SU-DHL-6 (cell line): ENCODE measurements around the gene KDM4F.

ENCODE experiments used
- H2AFZ ChIP-seq: fragments of 200-600 bp; sonication (generic); 2 replicates; pipeline ENCODE4 v1.6.1; 2014; ENCODE audit warnings: low read depth, mild to moderate bottlenecking, moderate library complexity, mixed read lengths, antibody characterized with exemption, low read length; ENCODE audit not compliant: severe bottlenecking
- H3F3A ChIP-seq: fragments of 200-600 bp; shearing (Covaris generic); 2 replicates; pipeline ENCODE4 v1.6.0; 2016; ENCODE audit warnings: antibody characterized with exemption, mild to moderate bottlenecking; ENCODE audit not compliant: insufficient read depth
- H3K27ac ChIP-seq: fragments of 200-600 bp; sonication (generic); 2 replicates; pipeline ENCODE4 v1.5.1; 2016; ENCODE audit warnings: low read depth, mild to moderate bottlenecking, low read length, moderate library complexity, mixed read lengths
- H3K27me3 ChIP-seq: fragments of 200-600 bp; sonication (generic), shearing (Covaris generic); 2 replicates; pipeline ENCODE4 v1.6.0; 2014; ENCODE audit warnings: mild to moderate bottlenecking, low read length
- H3K36me3 ChIP-seq: fragments of 200-600 bp; sonication (generic); 2 replicates; pipeline ENCODE4 v1.6.1; 2014; ENCODE audit warnings: mild to moderate bottlenecking, low read length, mixed read lengths
- H3K4me2 ChIP-seq: fragments of 300-600, 200-600 bp; shearing (Covaris generic), sonication (generic); 2 replicates; pipeline ENCODE4 v1.6.0; 2014; ENCODE audit warnings: low read length, low read depth, mild to moderate bottlenecking; ENCODE audit not compliant: poor library complexity, severe bottlenecking
- H3K4me3 ChIP-seq: fragments of 200-600 bp; sonication (generic); 2 replicates; pipeline ENCODE4 v1.5.1; 2014; ENCODE audit warnings: antibody characterized with exemption, low read length, mild to moderate bottlenecking, mixed read lengths; ENCODE audit not compliant: insufficient read depth, poor library complexity, severe bottlenecking
- H3K79me2 ChIP-seq: fragments of 200-600 bp; sonication (generic); 2 replicates; pipeline ENCODE4 v1.6.1; 2014; ENCODE audit warnings: mild to moderate bottlenecking, low read length, moderate library complexity; ENCODE audit not compliant: insufficient read depth
- H3K9ac ChIP-seq: fragments of 200-600 bp; sonication (generic); 2 replicates; pipeline ENCODE4 v1.7.0; 2014; ENCODE audit warnings: mild to moderate bottlenecking, low read length
- H3K9me2 ChIP-seq: fragments of 200-600 bp; sonication (generic); replicated peaks from 2 replicates; pipeline ENCODE4 v1.6.1; 2014; ENCODE audit warnings: low read length; ENCODE audit not compliant: insufficient read depth
- H3K9me3 ChIP-seq: fragments of 200-600 bp; sonication (generic); 2 replicates; pipeline ENCODE4 v1.6.1; 2014; ENCODE audit warnings: low read length, mixed read lengths; ENCODE audit not compliant: insufficient read depth
- H4K20me1 ChIP-seq: fragments of 200-600 bp; sonication (generic); 2 replicates; pipeline ENCODE4 v1.6.1; 2014; ENCODE audit warnings: low read depth, mild to moderate bottlenecking, antibody characterized with exemption, low read length, moderate library complexity, mixed read lengths
- CTCF ChIP-seq: fragments of 200-600 bp; sonication (generic); IDR thresholded peaks from one replicate; pipeline ENCODE4 v1.5.1; 2017; ENCODE audit warnings: antibody characterized with exemption, mild to moderate bottlenecking, low read length, moderate library complexity; ENCODE audit not compliant: insufficient read depth, poor library complexity, severe bottlenecking
- EZH2phosphoT487 ChIP-seq: fragments of 200-600 bp; sonication (generic), shearing (Covaris generic); conservative IDR thresholded peaks from 2 replicates; pipeline ENCODE4 v1.6.1; 2018; ENCODE audit warnings: mild to moderate bottlenecking, antibody characterized with exemption, low read length, moderate library complexity, mixed read lengths

The KDM4F gene

GRCh38 chr11:95065336-95065735 lies 16.1 kb downstream of the KDM4F start:
- H3K9me3 ChIP-seq = no peaks in the 10 kb centered on the region
- H3K27me3 ChIP-seq = no peaks in the 10 kb centered on the region
- no peaks in the 10 kb centered on the region for H3K36me3 ChIP-seq
- H2AFZ ChIP-seq = no peak overlapping the region
- H3K9me2 ChIP-seq = no peaks in the 10 kb centered on the region
- no peak overlapping the region for H3K4me3 ChIP-seq
- H3K4me2 ChIP-seq = no peak overlapping the region
- H3F3A ChIP-seq = peaks cover 17% of the 10 kb centered on the region
- H3K27ac ChIP-seq = no peak overlapping the region
- H3K79me2 ChIP-seq = peaks cover 11% of the 10 kb centered on the region; the same call in 1 of the 2 replicates
- no peak overlapping the region for H3K9ac ChIP-seq
- H4K20me1 ChIP-seq = 0 out of 2 replicates have a peak, but pooled peaks cover 3% of the 10 kb centered on the region
- TF ChIP-seq CTCF (no peak), EZH2phosphoT487 (no peak)

- Histone ChIP-seq H3K36me3 (no peaks in the 10 kb centered on the region), H3K4me3 (peak within 1 kb of the TSS; percentile 93), H3K79me2 (peaks cover 11% of the 10 kb centered on the region; the same call in 1 of the 2 replicates), H3F3A (peaks cover 17% of the 10 kb centered on the region), H4K20me1 (0 out of 2 replicates have a peak, but pooled peaks cover 3% of the 10 kb centered on the region), H3K27ac (peak within 1 kb of the TSS; percentile 55), H2AFZ (peak within 1 kb of the TSS; percentile 65), H3K27me3 (no peaks in the 10 kb centered on the region), H3K4me2 (peak within 1 kb of the TSS; percentile 91), H3K9me2 (no peaks in the 10 kb centered on the region), H3K9ac (peak within 1 kb of the TSS; percentile 79), H3K9me3 (no peaks in the 10 kb centered on the region)
- TF ChIP-seq EZH2phosphoT487 (no peak), CTCF (no peak)
These were observed 17.5 kb downstream of the KDM4F start, which contains the start of gene SRSF8 for GRCh38 chr11:95066716-95067038. TSS of gene SRSF8 (plus strand) at chr11:95066919. CDS start at chr11:95067227, 308 bp downstream.

- Histone ChIP-seq H3K9ac (peak overlapping the region; percentile 79), H3K4me3 (peak overlapping the region; percentile 93), H3K4me2 (peak overlapping the region; percentile 91), H3K79me2 (peaks cover 11% of the 10 kb centered on the region; the same call in 1 of the 2 replicates), H2AFZ (peak overlapping the region; percentile 65), H3K9me3 (no peaks in the 10 kb centered on the region), H4K20me1 (0 out of 2 replicates have a peak, but pooled peaks cover 3% of the 10 kb centered on the region), H3K9me2 (no peaks in the 10 kb centered on the region), H3F3A (peaks cover 17% of the 10 kb centered on the region), H3K36me3 (no peaks in the 10 kb centered on the region), H3K27me3 (no peaks in the 10 kb centered on the region), H3K27ac (peak overlapping the region; percentile 55)
- no peak for TF ChIP-seq EZH2phosphoT487
- no peak for TF ChIP-seq CTCF
These were observed 18.0 kb downstream of the KDM4F start for GRCh38 chr11:95067039-95067840.
